GM12878 (cell line): Measurements from ENCODE around the gene ZNF629. TPM values are rescaled to one million over a fixed set of nuclear protein-coding genes. Genes with fewer than 3 reads are reported as not detected.

Experiments
- ATAC-seq: fragments of 200-7000 bp; cut with Tn5 transposase; 3 replicates; pipeline ENCODE4 v1.9.1; 2020; ENCODE audit warnings: mild to moderate bottlenecking, moderate library complexity
- BruUV-seq: library from RNA; stranded (reverse); fragments of 400-500 nt; replicated peaks from 2 replicates; lab custom pipeline; 2021; lab: Mats Ljungman, UMichigan
- CTCF ChIA-PET: fragments of 300-600 bp; sonication (Branson Sonifier 250); formaldehyde crosslinking; extraction: SDS; loops from one replicate; lab custom pipeline; 2021; ENCODE audit warnings: inconsistent platforms; lab: Yijun Ruan, JAX
- POLR2A ChIA-PET: fragments of 350-600 bp; formaldehyde crosslinking; extraction: SDS; loops from one replicate; lab custom pipeline; 2021; ENCODE audit warnings: inconsistent platforms; lab: Charles Lee
- RAD21 ChIA-PET: fragments of 300-600 bp; sonication (Branson Sonifier 250); formaldehyde crosslinking; loops from one replicate; lab custom pipeline; 2023; ENCODE audit warnings: antibody characterized with exemption; ENCODE audit not compliant: unreplicated experiment; lab: Charles Lee
- SMC1A ChIA-PET: fragments of 300-600 bp; sonication (Branson Sonifier 250); formaldehyde crosslinking; loops from one replicate; lab custom pipeline; 2023; ENCODE audit not compliant: unreplicated experiment, uncharacterized antibody; lab: Charles Lee
- DNase-seq: peaks from one replicate; pipeline ENCODE4 v3.0.0-alpha.2; 2011; ENCODE audit warnings: low read depth, low spot score
- FAIRE-seq: peaks from 3 replicates; lab custom pipeline; 2011; peaks lifted over from hg19 to GRCh38; lab: Jason Lieb, UNC
- H2AFZ ChIP-seq: 2 replicates; pipeline ENCODE4 v1.6.0; 2011; ENCODE audit warnings: low read depth, low read length, control low read depth; ENCODE audit not compliant: control insufficient read depth
- H3K27ac ChIP-seq: 2 replicates; pipeline ENCODE4 v1.5.1; 2011; ENCODE audit warnings: control low read depth; ENCODE audit not compliant: control insufficient read depth, insufficient read depth
- H3K27me3 ChIP-seq, 2 experiments: replicated peaks in 1 of 2; 2 replicates each; pipeline versions ENCODE4 v1.6.0 to v1.6.1; 2011; ENCODE audit warnings: low read length in 1 of 2; ENCODE audit not compliant: control insufficient read depth in 2 of 2, insufficient read depth in 2 of 2
- H3K36me3 ChIP-seq, 2 experiments: 2 replicates each; pipeline ENCODE4 v1.5.1; 2011; ENCODE audit warnings: low read length in 1 of 2; ENCODE audit not compliant: control insufficient read depth in 2 of 2, insufficient read depth in 2 of 2
- H3K4me1 ChIP-seq: 2 replicates; pipeline ENCODE4 v1.6.1; 2011; ENCODE audit warnings: mild to moderate bottlenecking, low read length, moderate library complexity, mixed read lengths; ENCODE audit not compliant: control insufficient read depth, insufficient read depth
- H3K4me2 ChIP-seq: 2 replicates; pipeline ENCODE4 v1.6.0; 2011; ENCODE audit warnings: control low read depth; ENCODE audit not compliant: control insufficient read depth, insufficient read depth
- H3K4me3 ChIP-seq: fragments of 200-600 bp; sonication (generic); 2 replicates; pipeline ENCODE4 v1.5.1; 2016
- H3K79me2 ChIP-seq: 2 replicates; pipeline ENCODE4 v1.6.0; 2011; ENCODE audit warnings: low read length; ENCODE audit not compliant: control insufficient read depth, insufficient read depth
- H3K9ac ChIP-seq: 2 replicates; pipeline ENCODE4 v1.8.0; 2011; ENCODE audit warnings: low read length, control low read depth, mixed read lengths; ENCODE audit not compliant: control insufficient read depth, insufficient read depth
- H3K9me3 ChIP-seq: replicated peaks from 3 replicates; pipeline ENCODE4 v1.5.1; 2011; ENCODE audit warnings: mild to moderate bottlenecking, low read length; ENCODE audit not compliant: control insufficient read depth, insufficient read depth
- H4K20me1 ChIP-seq: 2 replicates; pipeline ENCODE4 v1.6.0; 2011; ENCODE audit not compliant: control insufficient read depth, insufficient read depth
- ASH2L ChIP-seq: fragments of 300-600, 200-600 bp; sonication (generic); IDR thresholded peaks from 2 replicates; pipeline ENCODE4 v1.6.1; 2017; ENCODE audit warnings: low read depth, mild to moderate bottlenecking, borderline replicate concordance
- HDAC6 ChIP-seq: fragments of 200-600 bp; sonication (generic); IDR thresholded peaks from one replicate; pipeline ENCODE4 v1.8.0; 2017; ENCODE audit warnings: antibody characterized with exemption; ENCODE audit not compliant: unreplicated experiment
- POLR2AphosphoS2 ChIP-seq: IDR thresholded peaks from 2 replicates; pipeline ENCODE4 v1.6.1; 2011; ENCODE audit warnings: low read depth, mild to moderate bottlenecking, low read length, improper control_type of control experiment, moderate library complexity
- RCOR1 ChIP-seq: conservative IDR thresholded peaks from 2 replicates; pipeline ENCODE4 v1.6.1; 2012; ENCODE audit warnings: low read depth, low read length, improper control_type of control experiment
- ZNF217 ChIP-seq: fragments of 450-650 bp; IDR thresholded peaks from 2 replicates; pipeline ENCODE4 v1.6.1; 2017; ENCODE audit warnings: antibody characterized with exemption, mild to moderate bottlenecking
- WGBS: methylation state at CpG from one replicate; pipeline ENCODE4 v1.1.6; 2016; ENCODE audit warnings: low lambda C conversion rate; ENCODE audit not compliant: insufficient replicate concordance, insufficient coverage; ENCODE audit errors: missing lambda C conversion rate; 5-methylcytosine and 5-hydroxymethylcytosine counted together
- in situ Hi-C: fragments of 300-500 bp; cut with MboI; formaldehyde crosslinking; loops from 9 replicates; pipeline ENCODE4 v1.14.3; 2018; ENCODE audit warnings: mixed read lengths
- intact Hi-C: fragments of 100-400 bp; cut with micrococcal nuclease; formaldehyde crosslinking; loops from one replicate; pipeline ENCODE4 v1.14.2; 2022; ENCODE audit not compliant: unreplicated experiment
- polyA plus RNA-seq, 11 experiments: library from polyadenylated mRNA; depleted of rRNA in 4 of 11; unstranded in 6 of 11; stranded (reverse) in 5 of 11; fragments of >200 nt; fragmentation: Nextera tagmentation in 4 of 11; fragmentation: Illumina TruSeq in 1 of 11; extraction: Ambion mirVana in 4 of 11; extraction: Trizol in 1 of 11; gene quantifications; 1 replicate in 1 of 11; 2 replicates in 10 of 11; pipeline versions ENCODE4 v1.2.1 to v1.2.3, GENCODE V29; 2011 to 2016; ENCODE audit warnings: inconsistent platforms in 2 of 11, missing spikeins in 2 of 11, low read depth in 1 of 11
- total RNA-seq, 4 experiments: library from RNA; depleted of rRNA in 3 of 4; stranded (reverse); fragments of >200 nt in 3 of 4; fragmentation: Illumina TruSeq in 1 of 4; extraction: Trizol in 1 of 4; gene quantifications; 2 replicates each; pipeline versions ENCODE4 v1.2.1 to v1.2.3, GENCODE V29; 2013 to 2021
- TF ChIP-seq, protein P1 (sequence below): IDR thresholded peaks from 2 replicates; pipeline ENCODE4 v1.6.1; 2012; ENCODE audit warnings: improper control_type of control experiment, low read depth, low read length; ENCODE audit not compliant: insufficient replicate concordance

Gene ZNF629
- total and polyA plus RNA-seq, 10 of the 15 experiments (the other 5 are each of a cell fraction or from before 2014, with no cell fraction given), result 0.02 to 0.69 (median 0.40) TPM

DNA sequence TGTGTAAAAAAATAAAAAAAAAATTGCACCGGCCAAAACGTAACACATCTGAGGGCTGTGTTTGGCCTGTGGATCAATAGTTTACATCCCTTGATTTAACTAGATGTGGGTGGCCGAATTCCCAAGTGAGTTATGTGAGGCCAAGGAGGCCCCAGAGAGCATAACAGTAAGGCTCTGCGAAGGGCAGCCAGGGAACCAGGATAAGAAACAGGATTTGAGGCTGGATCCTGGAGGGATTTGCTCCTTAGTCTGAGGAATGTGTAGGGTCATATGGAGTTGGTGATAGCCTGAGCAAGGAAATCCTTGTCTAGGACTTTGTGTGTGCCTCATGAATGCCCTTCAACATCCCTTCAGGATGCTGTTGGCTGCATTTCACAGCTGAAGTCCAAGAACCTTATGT is 36.8 kb downstream of the ZNF629 start:
- ChIA-PET SMC1A (interaction anchor here (1.0 kb wide), 1 partner anchor 15 kb away, joined by 3 read pairs; no protein-coding TSS in a partner anchor), RAD21 (no interaction called here), POLR2A (no interaction called here), CTCF (interaction anchor here (0.7 to 1.4 kb wide), 3 partner anchors 11 to 95 kb away, joined by 3 read pairs; no protein-coding TSS in a partner anchor)
- Histone ChIP-seq H3K36me3 (peaks cover 9 to 11% of the 10 kb centered on the region in 2 experiments; a peak in 3 of 4 replicates), H3K9me3 (no peaks in the 10 kb centered on the region), H3K9ac (no peak overlapping the region), H3K27ac (no peak overlapping the region), H3K79me2 (peaks cover 18% of the 10 kb centered on the region), H3K4me3 (no peak overlapping the region), H3K4me2 (no peak overlapping the region; the same call in 1 of the 2 replicates), H2AFZ (no peak overlapping the region), H4K20me1 (no peaks in the 10 kb centered on the region; the same call in 1 of the 2 replicates), H3K4me1 (peaks cover 9% of the 10 kb centered on the region), H3K27me3 (no peaks in the 10 kb centered on the region)
- intact Hi-C loops (no loop called here), in situ Hi-C loops (loop anchor here (25.0 kb wide), 1 partner anchor 1137 kb away; no protein-coding TSS in a partner anchor)
- FAIRE-seq (no peak), ATAC-seq (no peak), DNase-seq (no peak)
- no peak for TF ChIP-seq POLR2AphosphoS2
- TF ChIP-seq RCOR1, result no peak
- TF ChIP-seq ASH2L, result no peak
- no peak for TF ChIP-seq ZNF217
- no peak for TF ChIP-seq HDAC6
- TF ChIP-seq, protein P1, sequence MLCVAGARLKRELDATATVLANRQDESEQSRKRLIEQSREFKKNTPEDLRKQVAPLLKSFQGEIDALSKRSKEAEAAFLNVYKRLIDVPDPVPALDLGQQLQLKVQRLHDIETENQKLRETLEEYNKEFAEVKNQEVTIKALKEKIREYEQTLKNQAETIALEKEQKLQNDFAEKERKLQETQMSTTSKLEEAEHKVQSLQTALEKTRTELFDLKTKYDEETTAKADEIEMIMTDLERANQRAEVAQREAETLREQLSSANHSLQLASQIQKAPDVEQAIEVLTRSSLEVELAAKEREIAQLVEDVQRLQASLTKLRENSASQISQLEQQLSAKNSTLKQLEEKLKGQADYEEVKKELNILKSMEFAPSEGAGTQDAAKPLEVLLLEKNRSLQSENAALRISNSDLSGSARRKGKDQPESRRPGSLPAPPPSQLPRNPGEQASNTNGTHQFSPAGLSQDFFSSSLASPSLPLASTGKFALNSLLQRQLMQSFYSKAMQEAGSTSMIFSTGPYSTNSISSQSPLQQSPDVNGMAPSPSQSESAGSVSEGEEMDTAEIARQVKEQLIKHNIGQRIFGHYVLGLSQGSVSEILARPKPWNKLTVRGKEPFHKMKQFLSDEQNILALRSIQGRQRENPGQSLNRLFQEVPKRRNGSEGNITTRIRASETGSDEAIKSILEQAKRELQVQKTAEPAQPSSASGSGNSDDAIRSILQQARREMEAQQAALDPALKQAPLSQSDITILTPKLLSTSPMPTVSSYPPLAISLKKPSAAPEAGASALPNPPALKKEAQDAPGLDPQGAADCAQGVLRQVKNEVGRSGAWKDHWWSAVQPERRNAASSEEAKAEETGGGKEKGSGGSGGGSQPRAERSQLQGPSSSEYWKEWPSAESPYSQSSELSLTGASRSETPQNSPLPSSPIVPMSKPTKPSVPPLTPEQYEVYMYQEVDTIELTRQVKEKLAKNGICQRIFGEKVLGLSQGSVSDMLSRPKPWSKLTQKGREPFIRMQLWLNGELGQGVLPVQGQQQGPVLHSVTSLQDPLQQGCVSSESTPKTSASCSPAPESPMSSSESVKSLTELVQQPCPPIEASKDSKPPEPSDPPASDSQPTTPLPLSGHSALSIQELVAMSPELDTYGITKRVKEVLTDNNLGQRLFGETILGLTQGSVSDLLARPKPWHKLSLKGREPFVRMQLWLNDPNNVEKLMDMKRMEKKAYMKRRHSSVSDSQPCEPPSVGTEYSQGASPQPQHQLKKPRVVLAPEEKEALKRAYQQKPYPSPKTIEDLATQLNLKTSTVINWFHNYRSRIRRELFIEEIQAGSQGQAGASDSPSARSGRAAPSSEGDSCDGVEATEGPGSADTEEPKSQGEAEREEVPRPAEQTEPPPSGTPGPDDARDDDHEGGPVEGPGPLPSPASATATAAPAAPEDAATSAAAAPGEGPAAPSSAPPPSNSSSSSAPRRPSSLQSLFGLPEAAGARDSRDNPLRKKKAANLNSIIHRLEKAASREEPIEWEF, result no peak
- WGBS, result 97% methylated on average over 4 of the region's 4 CpGs
- no TSS peak for BruUV-seq
